ENCODE results near the gene LINC01488. TPM values are rescaled to one million over a fixed set of nuclear protein-coding genes. Genes with fewer than 3 reads are reported as not detected.

Gene LINC01488
- total and polyA plus RNA-seq, 2 experiments from 2014 or later = not detected

DNA sequence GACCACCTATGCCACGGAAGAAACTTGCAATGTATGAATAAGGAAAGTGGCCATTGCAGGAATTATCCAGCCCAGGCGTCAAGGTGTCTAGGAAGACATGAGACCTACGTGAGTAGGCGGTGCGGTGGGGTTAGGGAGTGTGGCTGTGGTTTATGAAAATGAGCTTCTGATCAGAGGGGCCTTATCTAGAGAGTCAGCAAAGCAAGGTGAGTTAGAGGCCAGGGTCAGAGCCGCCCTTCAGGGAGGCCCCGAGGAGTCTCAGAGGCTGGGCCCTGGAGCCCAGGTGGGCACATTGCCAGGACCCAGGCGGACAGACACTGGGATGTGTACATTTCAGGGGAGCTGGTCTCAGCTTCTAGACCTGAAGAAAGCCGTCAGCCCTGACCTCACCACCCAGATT, 13.8 kb upstream of the LINC01488 start:
- Mint-ChIP-seq H3K27ac (no peak overlapping the region; the same call in 1 of the 2 replicates), H3K4me3 (no peak overlapping the region), H3K9me3 (no peaks in the 10 kb centered on the region), H3K4me1 (peaks cover 9% of the 10 kb centered on the region; the same call in 2 of the 3 replicates), H3K27me3 (ENCODE audit: insufficient read depth, low read depth, poor library complexity) (peaks cover 7% of the 10 kb centered on the region), H3K36me3 (ENCODE audit: low read depth) (no peaks in the 10 kb centered on the region)
- H3F3A ChIP-seq (replicated peaks; ENCODE audit: low read depth) = no peaks in the 10 kb centered on the region
- no peak for ATAC-seq
- DNase-seq (ENCODE audit: low spot score) = no peak
- no peak overlapping the region for H3K27ac ChIP-seq (ENCODE audit: low read depth)
- H2AFZ ChIP-seq = no peak overlapping the region
- H3K27me3 ChIP-seq (ENCODE audit: insufficient read depth) = no peaks in the 10 kb centered on the region
- H3K36me3 ChIP-seq (ENCODE audit: insufficient read depth) = no peaks in the 10 kb centered on the region
- no peak overlapping the region for H3K4me2 ChIP-seq
- H3K4me3 ChIP-seq = no peak overlapping the region
- H3K9me2 ChIP-seq (ENCODE audit: insufficient read depth) = no peaks in the 10 kb centered on the region
- TF ChIP-seq, protein P1, sequence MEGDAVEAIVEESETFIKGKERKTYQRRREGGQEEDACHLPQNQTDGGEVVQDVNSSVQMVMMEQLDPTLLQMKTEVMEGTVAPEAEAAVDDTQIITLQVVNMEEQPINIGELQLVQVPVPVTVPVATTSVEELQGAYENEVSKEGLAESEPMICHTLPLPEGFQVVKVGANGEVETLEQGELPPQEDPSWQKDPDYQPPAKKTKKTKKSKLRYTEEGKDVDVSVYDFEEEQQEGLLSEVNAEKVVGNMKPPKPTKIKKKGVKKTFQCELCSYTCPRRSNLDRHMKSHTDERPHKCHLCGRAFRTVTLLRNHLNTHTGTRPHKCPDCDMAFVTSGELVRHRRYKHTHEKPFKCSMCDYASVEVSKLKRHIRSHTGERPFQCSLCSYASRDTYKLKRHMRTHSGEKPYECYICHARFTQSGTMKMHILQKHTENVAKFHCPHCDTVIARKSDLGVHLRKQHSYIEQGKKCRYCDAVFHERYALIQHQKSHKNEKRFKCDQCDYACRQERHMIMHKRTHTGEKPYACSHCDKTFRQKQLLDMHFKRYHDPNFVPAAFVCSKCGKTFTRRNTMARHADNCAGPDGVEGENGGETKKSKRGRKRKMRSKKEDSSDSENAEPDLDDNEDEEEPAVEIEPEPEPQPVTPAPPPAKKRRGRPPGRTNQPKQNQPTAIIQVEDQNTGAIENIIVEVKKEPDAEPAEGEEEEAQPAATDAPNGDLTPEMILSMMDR (conservative IDR thresholded peaks at IDR 0.05; ENCODE audit: low read depth in 2 of 2) = no peak
- no peak for TF ChIP-seq EZH2phosphoT487 (IDR thresholded peaks at IDR 0.05; ENCODE audit: unreplicated experiment)
- TF ChIP-seq, protein P2, sequence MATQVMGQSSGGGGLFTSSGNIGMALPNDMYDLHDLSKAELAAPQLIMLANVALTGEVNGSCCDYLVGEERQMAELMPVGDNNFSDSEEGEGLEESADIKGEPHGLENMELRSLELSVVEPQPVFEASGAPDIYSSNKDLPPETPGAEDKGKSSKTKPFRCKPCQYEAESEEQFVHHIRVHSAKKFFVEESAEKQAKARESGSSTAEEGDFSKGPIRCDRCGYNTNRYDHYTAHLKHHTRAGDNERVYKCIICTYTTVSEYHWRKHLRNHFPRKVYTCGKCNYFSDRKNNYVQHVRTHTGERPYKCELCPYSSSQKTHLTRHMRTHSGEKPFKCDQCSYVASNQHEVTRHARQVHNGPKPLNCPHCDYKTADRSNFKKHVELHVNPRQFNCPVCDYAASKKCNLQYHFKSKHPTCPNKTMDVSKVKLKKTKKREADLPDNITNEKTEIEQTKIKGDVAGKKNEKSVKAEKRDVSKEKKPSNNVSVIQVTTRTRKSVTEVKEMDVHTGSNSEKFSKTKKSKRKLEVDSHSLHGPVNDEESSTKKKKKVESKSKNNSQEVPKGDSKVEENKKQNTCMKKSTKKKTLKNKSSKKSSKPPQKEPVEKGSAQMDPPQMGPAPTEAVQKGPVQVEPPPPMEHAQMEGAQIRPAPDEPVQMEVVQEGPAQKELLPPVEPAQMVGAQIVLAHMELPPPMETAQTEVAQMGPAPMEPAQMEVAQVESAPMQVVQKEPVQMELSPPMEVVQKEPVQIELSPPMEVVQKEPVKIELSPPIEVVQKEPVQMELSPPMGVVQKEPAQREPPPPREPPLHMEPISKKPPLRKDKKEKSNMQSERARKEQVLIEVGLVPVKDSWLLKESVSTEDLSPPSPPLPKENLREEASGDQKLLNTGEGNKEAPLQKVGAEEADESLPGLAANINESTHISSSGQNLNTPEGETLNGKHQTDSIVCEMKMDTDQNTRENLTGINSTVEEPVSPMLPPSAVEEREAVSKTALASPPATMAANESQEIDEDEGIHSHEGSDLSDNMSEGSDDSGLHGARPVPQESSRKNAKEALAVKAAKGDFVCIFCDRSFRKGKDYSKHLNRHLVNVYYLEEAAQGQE (IDR thresholded peaks at IDR 0.05; ENCODE audit: unreplicated experiment) = no peak
- TF ChIP-seq POLR2AphosphoS5 (IDR thresholded peaks at IDR 0.05; ENCODE audit: low read depth) = no peak
- TF ChIP-seq STAT1 (IDR thresholded peaks at IDR 0.05; ENCODE audit: unreplicated experiment) = no peak
- no peak for TF ChIP-seq NANOG (IDR thresholded peaks at IDR 0.05; ENCODE audit: borderline replicate concordance)
- TF ChIP-seq ZNF114 (CRISPR knock-in tag; IDR thresholded peaks at IDR 0.05) = no peak
- no peak for TF ChIP-seq EZH2 (IDR thresholded peaks at IDR 0.05; ENCODE audit: low read depth, unreplicated experiment)
- TF ChIP-seq JUNB (IDR thresholded peaks at IDR 0.05; ENCODE audit: unreplicated experiment) = no peak
- no peak for TF ChIP-seq CREB1 (CRISPR knock-in tag; IDR thresholded peaks at IDR 0.05; ENCODE audit: low read depth)
- no peaks in the 10 kb centered on the region for H3K79me2 ChIP-seq (replicated peaks; ENCODE audit: insufficient read depth)
- no peaks in the 10 kb centered on the region for H4K20me1 ChIP-seq (replicated peaks; ENCODE audit: insufficient read depth)
- peaks cover 4% of the 10 kb centered on the region; the same call in 1 of the 2 replicates for H3K4me1 ChIP-seq (ENCODE audit: insufficient read depth)

DNA sequence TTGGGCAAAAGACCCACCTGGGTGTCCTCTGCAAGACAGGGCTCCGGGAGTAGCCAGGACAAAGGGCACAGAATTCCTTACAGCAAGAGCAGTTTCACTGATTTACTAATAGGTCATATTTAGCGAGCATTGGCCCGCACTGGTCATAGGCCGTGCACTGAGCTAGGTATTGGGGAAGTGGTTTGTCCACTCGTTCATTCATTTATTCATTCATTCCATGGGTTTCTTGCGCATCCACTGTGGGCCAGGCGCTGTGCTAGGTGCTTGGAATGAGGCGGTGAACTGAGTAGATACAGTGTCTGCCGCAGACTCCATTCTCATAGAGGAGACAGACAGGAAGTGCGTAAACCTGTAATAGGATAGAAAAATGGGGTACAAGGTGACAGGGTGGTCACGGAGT, 13.2 kb upstream of the LINC01488 start:
- no peak for ATAC-seq
- peaks cover 9% of the 10 kb centered on the region; the same call in 2 of the 3 replicates for H3K4me1 Mint-ChIP-seq
- H3K27ac Mint-ChIP-seq = no peak overlapping the region
- peaks cover 9% of the 10 kb centered on the region for H3K27me3 Mint-ChIP-seq (ENCODE audit: insufficient read depth, low read depth, poor library complexity)
- H3K36me3 Mint-ChIP-seq (ENCODE audit: low read depth) = 0 out of 3 replicates have a peak, but pooled peaks cover under 1% of the 10 kb centered on the region
- TF ChIP-seq EZH2phosphoT487 (IDR thresholded peaks at IDR 0.05; ENCODE audit: unreplicated experiment) (no peak), JUNB (IDR thresholded peaks at IDR 0.05; ENCODE audit: unreplicated experiment) (no peak), POLR2AphosphoS5 (IDR thresholded peaks at IDR 0.05; ENCODE audit: low read depth) (no peak)
- H3K9me3 Mint-ChIP-seq = peaks cover under 1% of the 10 kb centered on the region; the same call in 2 of the 3 replicates
- H3K4me1 ChIP-seq (ENCODE audit: insufficient read depth) = peaks cover 4% of the 10 kb centered on the region; the same call in 1 of the 2 replicates
- H3K9me2 ChIP-seq (ENCODE audit: insufficient read depth) = no peaks in the 10 kb centered on the region
- H2AFZ ChIP-seq = no peak overlapping the region
- no peaks in the 10 kb centered on the region for H4K20me1 ChIP-seq (replicated peaks; ENCODE audit: insufficient read depth)
- H3F3A ChIP-seq (replicated peaks; ENCODE audit: low read depth) = no peaks in the 10 kb centered on the region
- no peak overlapping the region for H3K4me3 ChIP-seq
- H3K27ac ChIP-seq (ENCODE audit: low read depth) = no peak overlapping the region
- DNase-seq (ENCODE audit: low spot score) = no peak
- H3K4me3 Mint-ChIP-seq = no peak overlapping the region
- no peaks in the 10 kb centered on the region for H3K36me3 ChIP-seq (ENCODE audit: insufficient read depth)
- no peak overlapping the region for H3K4me2 ChIP-seq
- H3K79me2 ChIP-seq (replicated peaks; ENCODE audit: insufficient read depth) = no peaks in the 10 kb centered on the region
- H3K27me3 ChIP-seq (ENCODE audit: insufficient read depth) = no peaks in the 10 kb centered on the region
